Measurements from ENCODE around the gene C1orf198. TPM values are rescaled to one million over a fixed set of nuclear protein-coding genes. Genes with fewer than 3 reads are reported as not detected.

C1orf198 gene
- total and polyA plus RNA-seq, 4 donors, result 3.9 to 11.1 (median 10.4) TPM

- Histone ChIP-seq H3K4me3 (ENCODE audit: low read depth in 1 of 3, low read length in 3 of 3) (no peak overlapping the region), H3K4me1 (ENCODE audit: control insufficient read depth in 4 of 4, insufficient read depth in 4 of 4, low read length in 3 of 4) (no peaks in the 10 kb centered on the region), H3K27me3 (ENCODE audit: control insufficient read depth in 4 of 4, insufficient read depth in 4 of 4, low read length in 3 of 4) (no peaks in the 10 kb centered on the region), H3K27ac (ENCODE audit: low read depth in 1 of 2, low read length in 2 of 2) (no peak overlapping the region), H3K9me3 (ENCODE audit: control insufficient read depth in 4 of 4, low read length in 3 of 4) (peaks cover 0 to 3% (median 0%) of the 10 kb centered on the region in 4 donors), H3K36me3 (ENCODE audit: control insufficient read depth in 4 of 4, insufficient read depth in 3 of 4, low read depth in 1 of 4, low read length in 3 of 4) (peaks cover 0 to 6% (median 2%) of the 10 kb centered on the region in 4 donors), H3K9ac (ENCODE audit: low read depth in 1 of 2, low read length in 2 of 2) (no peak overlapping the region)
- TF ChIP-seq SP1 (IDR thresholded peaks at IDR 0.05) (no peak), ZBTB33 (IDR thresholded peaks at IDR 0.05) (no peak), HNF4G (IDR thresholded peaks at IDR 0.05) (no peak), HNF4A (conservative IDR thresholded peaks at IDR 0.05) (no peak), MAX (IDR thresholded peaks at IDR 0.05) (no peak), EGR1 (IDR thresholded peaks at IDR 0.05; ENCODE audit: low read depth in 2 of 2) (no peak), RAD21 (IDR thresholded peaks at IDR 0.05) (no peak), FOXA2 (IDR thresholded peaks at IDR 0.05) (no peak), CTCF (IDR thresholded peaks at IDR 0.05; ENCODE audit: low read depth, low read length, missing input control) (no peak), RXRA (IDR thresholded peaks at IDR 0.05) (no peak), FOXA1 (IDR thresholded peaks at IDR 0.05) (no peak), TAF1 (conservative IDR thresholded peaks at IDR 0.05) (no peak), NR2F2 (IDR thresholded peaks at IDR 0.05) (no peak), REST (IDR thresholded peaks at IDR 0.05) (no peak), ATF3 (IDR thresholded peaks at IDR 0.05) (no peak), GABPA (IDR thresholded peaks at IDR 0.05 in 1 of 2, conservative IDR thresholded peaks at IDR 0.05 in 1 of 2) (no peak), JUND (IDR thresholded peaks at IDR 0.05) (no peak)
- no peak for DNase-seq (ENCODE audit: low spot score)
- WGBS, result 94% methylated on average over 13 of the region's 13 CpGs
These were observed 11.2 kb downstream of the C1orf198 start for GRCh38 chr1:230857077-230857476.
